Activated naive CD4-positive, alpha-beta T cell treated with anti-CD3 and anti-CD28 coated beads, Interleukin-2, amount 50 U/mL, for 24 hours (primary cell): ENCODE data around the gene C15orf39.
"Not testable (repeated sequence)": the region's sequence is repeated elsewhere in the genome, so short reads cannot be mapped to it uniquely, and the experiment has no call there.

Experiments used
- H3K27ac Mint-ChIP-seq: one replicate; pipeline ENCODE4 v1.8.0; 2021; ENCODE audit warnings: mild to moderate bottlenecking, mixed read lengths
- H3K27me3 Mint-ChIP-seq: one replicate; pipeline ENCODE4 v1.8.0; 2021; ENCODE audit warnings: mixed read lengths
- H3K36me3 Mint-ChIP-seq: one replicate; pipeline ENCODE4 v1.8.0; 2021; ENCODE audit warnings: mixed read lengths
- H3K4me1 Mint-ChIP-seq: one replicate; pipeline ENCODE4 v1.8.0; 2021; ENCODE audit warnings: mixed read lengths
- H3K4me3 Mint-ChIP-seq: one replicate; pipeline ENCODE4 v1.8.0; 2021; ENCODE audit warnings: mild to moderate bottlenecking, mixed read lengths
- H3K9me3 Mint-ChIP-seq: one replicate; pipeline ENCODE4 v1.8.0; 2021; ENCODE audit warnings: mixed read lengths

C15orf39 gene

GRCh38 chr15:75238150-75238549 lies 36.5 kb downstream of the C15orf39 start:
- H3K4me1 Mint-ChIP-seq = no peaks in the 10 kb centered on the region
- H3K36me3 Mint-ChIP-seq = no peaks in the 10 kb centered on the region
- H3K27me3 Mint-ChIP-seq = peaks cover 4% of the 10 kb centered on the region
- no peaks in the 10 kb centered on the region for H3K9me3 Mint-ChIP-seq
- H3K27ac Mint-ChIP-seq = no peak overlapping the region
- no peak overlapping the region for H3K4me3 Mint-ChIP-seq

GRCh38 chr15:75245741-75246140 lies 44.1 kb downstream of the C15orf39 start:
- H3K27ac Mint-ChIP-seq, H3K36me3 Mint-ChIP-seq, H3K4me1 Mint-ChIP-seq, H3K9me3 Mint-ChIP-seq, H3K27me3 Mint-ChIP-seq, H3K4me3 Mint-ChIP-seq: not testable (repeated sequence)

GRCh38 chr15:75248991-75249390 lies 47.3 kb downstream of the C15orf39 start:
- not testable (repeated sequence) for H3K4me1 Mint-ChIP-seq, H3K4me3 Mint-ChIP-seq, H3K27me3 Mint-ChIP-seq, H3K36me3 Mint-ChIP-seq, H3K27ac Mint-ChIP-seq, H3K9me3 Mint-ChIP-seq

- peaks cover 1% of the 10 kb centered on the region for H3K27me3 Mint-ChIP-seq
These were observed 48.0 kb downstream of the C15orf39 start for GRCh38 chr15:75249726-75250125.

GRCh38 chr15:75251343-75251742 lies 49.7 kb downstream of the C15orf39 start:
- H3K27me3 Mint-ChIP-seq, H3K4me3 Mint-ChIP-seq, H3K9me3 Mint-ChIP-seq, H3K4me1 Mint-ChIP-seq, H3K27ac Mint-ChIP-seq, H3K36me3 Mint-ChIP-seq: not testable (repeated sequence)

More at GRCh38 chr15:75249726-75250125, 48.0 kb downstream of the C15orf39 start:
- H3K27ac Mint-ChIP-seq = no peak overlapping the region
- no peaks in the 10 kb centered on the region for H3K9me3 Mint-ChIP-seq
- no peaks in the 10 kb centered on the region for H3K36me3 Mint-ChIP-seq
- no peak overlapping the region for H3K4me3 Mint-ChIP-seq
- H3K4me1 Mint-ChIP-seq = no peaks in the 10 kb centered on the region

- H3K36me3 Mint-ChIP-seq, H3K4me1 Mint-ChIP-seq, H3K9me3 Mint-ChIP-seq, H3K4me3 Mint-ChIP-seq, H3K27ac Mint-ChIP-seq, H3K27me3 Mint-ChIP-seq: not testable (repeated sequence)
These were observed 50.6 kb downstream of the C15orf39 start for GRCh38 chr15:75252285-75252684.

- H3K27me3 Mint-ChIP-seq, H3K27ac Mint-ChIP-seq, H3K9me3 Mint-ChIP-seq, H3K4me3 Mint-ChIP-seq, H3K36me3 Mint-ChIP-seq, H3K4me1 Mint-ChIP-seq: not testable (repeated sequence)
These were observed 56.4 kb downstream of the C15orf39 start, which contains the start of gene GOLGA6C for GRCh38 chr15:75258034-75258433. Gene GOLGA6C, plus strand, starts transcription at chr15:75258334. Its CDS starts 265 bp downstream, at chr15:75258599.

- not testable (repeated sequence) for H3K9me3 Mint-ChIP-seq, H3K27ac Mint-ChIP-seq, H3K36me3 Mint-ChIP-seq, H3K4me1 Mint-ChIP-seq, H3K27me3 Mint-ChIP-seq, H3K4me3 Mint-ChIP-seq
These were observed 57.1 kb downstream of the C15orf39 start for GRCh38 chr15:75258620-75259343.

- H3K4me1 Mint-ChIP-seq, H3K9me3 Mint-ChIP-seq, H3K36me3 Mint-ChIP-seq, H3K27me3 Mint-ChIP-seq, H3K4me3 Mint-ChIP-seq, H3K27ac Mint-ChIP-seq: not testable (repeated sequence)
These were observed 58.2 kb downstream of the C15orf39 start for GRCh38 chr15:75259873-75260272.
